HCT116 (cell line): ENCODE measurements around the gene SLFN5. TPM values are rescaled to one million over a fixed set of nuclear protein-coding genes. Genes with fewer than 3 reads are reported as not detected.

Source experiments
- ATAC-seq: fragments of 200-7000 bp; cut with Tn5 transposase; 2 replicates; pipeline ENCODE4 v1.9.1; 2020; ENCODE audit warnings: mild to moderate bottlenecking, moderate library complexity
- BruUV-seq: library from RNA; stranded (reverse); fragments of 400-500 nt; replicated peaks from 2 replicates; lab custom pipeline; 2021; lab: Mats Ljungman, UMichigan
- CTCF ChIA-PET: fragments of 300-600 bp; sonication (Branson Sonifier 250); formaldehyde crosslinking; loops from one replicate; lab custom pipeline; 2021; ENCODE audit warnings: antibody characterized with exemption; lab: Charles Lee
- POLR2A ChIA-PET: fragments of 300-600, 350-600 bp; sonication (Branson Sonifier 250); formaldehyde crosslinking; loops from one replicate; lab custom pipeline; 2021; ENCODE audit warnings: antibody characterized with exemption; lab: Charles Lee
- RAD21 ChIA-PET, 2 experiments: fragments of 300-600 bp; sonication (Branson Sonifier 250); formaldehyde crosslinking; loops; one replicate each; lab custom pipeline; 2023; ENCODE audit warnings: low total read pairs in 2 of 2; ENCODE audit not compliant: uncharacterized antibody in 2 of 2, unreplicated experiment in 2 of 2, low non-redundant PET in 1 of 2; lab: Charles Lee
- DNase-seq: peaks from one replicate; pipeline ENCODE4 v3.0.0-alpha.2; 2010; ENCODE audit warnings: low read depth, low spot score
- H2AFZ ChIP-seq: fragments of 200-600 bp; shearing (Covaris generic), sonication (generic); 2 replicates; pipeline ENCODE4 v1.6.1; 2017; ENCODE audit warnings: low read depth, mixed run types, mixed read lengths, antibody characterized with exemption, low read length; ENCODE audit not compliant: poor library complexity, severe bottlenecking
- H3K27ac ChIP-seq: 2 replicates; pipeline ENCODE4 v1.5.1; 2012; ENCODE audit warnings: low read depth, low read length
- H3K27me3 ChIP-seq: fragments of 200-600 bp; sonication (generic); 2 replicates; pipeline ENCODE4 v1.6.1; 2016; ENCODE audit warnings: mixed run types, low read length, mixed read lengths; ENCODE audit not compliant: insufficient read depth
- H3K36me3 ChIP-seq, 2 experiments: fragments of 200-500 bp in 1 of 2; fragments of 200-600 bp in 1 of 2; sonication (Bioruptor generic) in 1 of 2; sonication (generic) in 1 of 2; 2 replicates each; pipeline versions ENCODE4 v1.5.1 to v1.6.1; 2014 to 2016; ENCODE audit warnings: low read length in 2 of 2, inconsistent platforms in 1 of 2, mixed read lengths in 1 of 2, mixed run types in 1 of 2; ENCODE audit not compliant: insufficient read depth in 2 of 2, control insufficient read depth in 1 of 2
- H3K4me1 ChIP-seq, 2 experiments: fragments of 200-600 bp in 1 of 2; sonication (generic) in 1 of 2; 2 replicates each; pipeline versions ENCODE4 v1.5.1 to v1.6.1; 2012 to 2017; ENCODE audit warnings: low read length in 2 of 2, inconsistent platforms in 1 of 2, mild to moderate bottlenecking in 1 of 2, mixed read lengths in 1 of 2, mixed run types in 1 of 2, moderate library complexity in 1 of 2; ENCODE audit not compliant: insufficient read depth in 2 of 2, control insufficient read depth in 1 of 2
- H3K4me2 ChIP-seq: fragments of 200-600 bp; sonication (generic); 2 replicates; pipeline ENCODE4 v1.6.1; 2017; ENCODE audit warnings: mixed run types, low read length, mixed read lengths
- H3K4me3 ChIP-seq, 2 experiments: fragments of 200-600 bp in 1 of 2; sonication (generic) in 1 of 2; replicated peaks in 1 of 2; 2 replicates each; pipeline ENCODE4 v1.5.1; 2011 to 2016; ENCODE audit warnings: low read length in 2 of 2, control low read depth in 1 of 2, low read depth in 1 of 2, mild to moderate bottlenecking in 1 of 2, mixed read lengths in 1 of 2, mixed run types in 1 of 2
- H3K79me2 ChIP-seq: fragments of 200-600 bp; sonication (generic); 2 replicates; pipeline ENCODE4 v1.6.1; 2017; ENCODE audit warnings: mild to moderate bottlenecking, mixed run types, low read length, moderate library complexity, mixed read lengths; ENCODE audit not compliant: insufficient read depth
- H3K9ac ChIP-seq: fragments of 200-600 bp; sonication (generic); 2 replicates; pipeline ENCODE4 v1.6.1; 2016; ENCODE audit warnings: low read length, mixed read lengths
- H3K9me2 ChIP-seq: fragments of 200-600 bp; sonication (generic), shearing (Covaris generic); 2 replicates; pipeline ENCODE4 v1.6.1; 2017; ENCODE audit warnings: mixed run types, mild to moderate bottlenecking, moderate library complexity; ENCODE audit not compliant: insufficient read depth
- H3K9me3 ChIP-seq, 2 experiments: fragments of 200-500 bp in 1 of 2; fragments of 200-600 bp in 1 of 2; sonication (Bioruptor generic) in 1 of 2; sonication (generic) in 1 of 2; 2 replicates each; pipeline ENCODE4 v1.6.1; 2014 to 2017; ENCODE audit warnings: low read length in 2 of 2, mixed read lengths in 2 of 2, inconsistent platforms in 1 of 2, low read depth in 1 of 2, mild to moderate bottlenecking in 1 of 2, mixed run types in 1 of 2, moderate library complexity in 1 of 2; ENCODE audit not compliant: control insufficient read depth in 1 of 2, insufficient read depth in 1 of 2
- H4K20me1 ChIP-seq: fragments of 200-600 bp; sonication (generic), shearing (Covaris generic); 2 replicates; pipeline ENCODE4 v1.6.1; 2017; ENCODE audit warnings: mixed run types, mild to moderate bottlenecking, moderate library complexity; ENCODE audit not compliant: insufficient read depth
- ATF3 ChIP-seq: IDR thresholded peaks from 2 replicates; pipeline ENCODE4 v1.6.1; 2012
- CEBPB ChIP-seq: IDR thresholded peaks from 2 replicates; pipeline ENCODE4 v1.6.1; 2012; ENCODE audit warnings: low read depth
- CTCF ChIP-seq, 3 experiments: fragments of 200-600 bp in 1 of 3; sonication (generic) in 1 of 3; IDR thresholded peaks in 2 of 3; conservative IDR thresholded peaks in 1 of 3; 2 replicates each; pipeline ENCODE4 v1.5.1; 2012 to 2017; ENCODE audit warnings: low read depth in 2 of 3, low read length in 2 of 3, antibody characterized with exemption in 1 of 3, borderline replicate concordance in 1 of 3, control low read depth in 1 of 3, mild to moderate bottlenecking in 1 of 3, mixed read lengths in 1 of 3, mixed run types in 1 of 3, moderate library complexity in 1 of 3; ENCODE audit not compliant: insufficient read depth in 1 of 3
- EGR1 ChIP-seq: IDR thresholded peaks from 2 replicates; pipeline ENCODE4 v1.6.1; 2012; ENCODE audit warnings: low read depth
- EZH2phosphoT487 ChIP-seq: fragments of 200-600 bp; IDR thresholded peaks from 2 replicates; pipeline ENCODE4 v1.6.1; 2018; ENCODE audit warnings: antibody characterized with exemption, borderline replicate concordance
- FOSL1 ChIP-seq: IDR thresholded peaks from 2 replicates; pipeline ENCODE4 v1.6.1; 2012; ENCODE audit warnings: low read depth
- JUND ChIP-seq: IDR thresholded peaks from 2 replicates; pipeline ENCODE4 v1.6.1; 2012
- MAX ChIP-seq: IDR thresholded peaks from 2 replicates; pipeline ENCODE4 v1.6.1; 2012
- POLR2AphosphoS5 ChIP-seq: IDR thresholded peaks from 2 replicates; pipeline ENCODE4 v1.6.1; 2011; ENCODE audit warnings: mild to moderate bottlenecking, low read depth, low read length, moderate library complexity
- RAD21 ChIP-seq: IDR thresholded peaks from 2 replicates; pipeline ENCODE4 v1.6.1; 2012; ENCODE audit warnings: low read depth, mild to moderate bottlenecking
- REST ChIP-seq: IDR thresholded peaks from 2 replicates; pipeline ENCODE4 v1.6.1; 2012; ENCODE audit warnings: low read depth
- SIN3A ChIP-seq: IDR thresholded peaks from 2 replicates; pipeline ENCODE4 v1.6.1; 2012; ENCODE audit warnings: low read depth
- SP1 ChIP-seq: IDR thresholded peaks from 2 replicates; pipeline ENCODE4 v1.6.1; 2012; ENCODE audit warnings: low read depth
- SRF ChIP-seq: IDR thresholded peaks from 2 replicates; pipeline ENCODE4 v1.6.1; 2012; ENCODE audit warnings: low read depth
- TCF7L2 ChIP-seq: IDR thresholded peaks from 2 replicates; pipeline ENCODE4 v1.7.0; 2011; ENCODE audit warnings: borderline replicate concordance, inconsistent platforms; ENCODE audit not compliant: insufficient read depth, insufficient read length; ENCODE audit errors: extremely low read depth
- YY1 ChIP-seq: IDR thresholded peaks from 2 replicates; pipeline ENCODE4 v1.6.1; 2011; ENCODE audit warnings: low read length, low read depth, moderate library complexity, mild to moderate bottlenecking; ENCODE audit not compliant: insufficient replicate concordance; ENCODE audit errors: extremely low read depth
- ZBTB33 ChIP-seq: IDR thresholded peaks from 2 replicates; pipeline ENCODE4 v1.6.1; 2011; ENCODE audit warnings: mild to moderate bottlenecking, low read length, moderate library complexity; ENCODE audit not compliant: insufficient replicate concordance; ENCODE audit errors: extremely low read depth
- ZFX ChIP-seq: fragments of 450-650 bp; IDR thresholded peaks from 2 replicates; pipeline ENCODE4 v1.6.1; 2017
- ZNF274 ChIP-seq: fragments of 200-500 bp; sonication (Bioruptor generic); IDR thresholded peaks from 2 replicates; pipeline ENCODE4 v1.6.1; 2014; ENCODE audit warnings: mild to moderate bottlenecking, low read depth, low read length, inconsistent platforms
- intact Hi-C: fragments of 100-400 bp; cut with micrococcal nuclease; formaldehyde crosslinking; loops from 2 replicates; pipeline ENCODE4 v1.10.0; 2022
- total RNA-seq: library from RNA; stranded (reverse); gene quantifications from one replicate; pipeline ENCODE4 v1.2.1, GENCODE V29; 2021; ENCODE audit not compliant: unreplicated experiment

SLFN5 gene
- total RNA-seq, 1 experiment from 2014 or later, result 23.7 TPM

GRCh38 chr17:35240861-35241260 is 2.0 kb upstream of the SLFN5 start (continued):
- no peak for TF ChIP-seq ZBTB33
- TF ChIP-seq, all 23 proteins: peak for 0

- no peak overlapping the region for H3K9ac ChIP-seq
- TF ChIP-seq CEBPB (no peak), EZH2phosphoT487 (no peak), POLR2AphosphoS5 (no peak), CTCF (IDR thresholded peaks at IDR 0.05 in 2 of 3, conservative IDR thresholded peaks at IDR 0.05 in 1 of 3; ENCODE audit: borderline replicate concordance in 1 of 3, insufficient read depth in 1 of 3, low read depth in 2 of 3, low read length in 2 of 3) (no peak), ZNF274 (no peak), ZFX (no peak), YY1 (no peak), SRF (no peak), MAX (no peak), RAD21 (no peak), EGR1 (no peak), REST (no peak), TCF7L2 (no peak), SIN3A (no peak), JUND (no peak), ATF3 (no peak), FOSL1 (no peak), SP1 (no peak)
Measured at GRCh38 chr17:35241520-35241919, 1.4 kb upstream of the SLFN5 start.

More at GRCh38 chr17:35241520-35241919, 1.4 kb upstream of the SLFN5 start:
- peaks cover 28% of the 10 kb centered on the region in 2 experiments for H3K4me1 ChIP-seq
- H3K4me3 ChIP-seq, result peak overlapping the region in 1 of 2 experiments; percentile 73; a peak in 2 of 4 replicates
- RAD21 ChIA-PET, result no interaction called here
- CTCF ChIA-PET, result no interaction called here
- no peaks in the 10 kb centered on the region for H3K9me3 ChIP-seq
- H3K4me2 ChIP-seq, result peak overlapping the region; percentile 89
- H3K27me3 ChIP-seq, result no peaks in the 10 kb centered on the region
- no peak for DNase-seq
- peak overlapping the region; percentile 58; the same call in 1 of the 2 replicates for H3K27ac ChIP-seq
- BruUV-seq, result no TSS peak
- no peak overlapping the region for H2AFZ ChIP-seq
- H3K9me2 ChIP-seq, result no peaks in the 10 kb centered on the region
- H3K79me2 ChIP-seq, result no peaks in the 10 kb centered on the region
- POLR2A ChIA-PET, result interaction anchor here (0.6 kb wide), 1 partner anchor 12 kb away, joined by 3 read pairs; no protein-coding TSS in a partner anchor
- intact Hi-C loops, result loop anchor here (5.0 kb wide), 1 partner anchor 259 kb away; the partner anchor contains the start of gene LIG3
- no peaks in the 10 kb centered on the region for H3K36me3 ChIP-seq
- no peaks in the 10 kb centered on the region for H4K20me1 ChIP-seq
- ATAC-seq, result no peak
